NCI-H1694 treated with DMSO at 0.1 percent for 48 hours (cell line): Measurements from ENCODE around the gene VMP1.
"Not testable (repeated sequence)": the region's sequence is repeated elsewhere in the genome, so short reads cannot be mapped to it uniquely, and the experiment has no call there.

Experiments
- DNase-seq: peaks from one replicate; lab custom pipeline; 2025; lab: John Stamatoyannopoulos, UW

Gene VMP1

GRCh38 chr17:59863616-59864015, 156.2 kb downstream of the VMP1 start:
- DNase-seq, result no peak

DNA sequence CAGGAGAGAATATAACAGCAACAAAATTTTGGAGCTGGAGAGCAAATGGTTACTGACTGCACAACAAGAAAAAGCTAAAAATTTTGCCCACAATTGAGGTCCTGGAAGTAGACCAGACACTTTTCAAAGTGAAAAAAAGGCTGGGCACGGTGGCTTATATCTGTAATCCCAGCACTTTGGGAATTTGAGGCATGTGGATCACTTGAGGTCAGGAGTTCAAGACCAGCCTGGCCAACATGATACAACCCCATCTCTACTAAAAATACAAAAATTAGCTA, 162.4 kb downstream of the VMP1 start:
- no peak for DNase-seq

DNA sequence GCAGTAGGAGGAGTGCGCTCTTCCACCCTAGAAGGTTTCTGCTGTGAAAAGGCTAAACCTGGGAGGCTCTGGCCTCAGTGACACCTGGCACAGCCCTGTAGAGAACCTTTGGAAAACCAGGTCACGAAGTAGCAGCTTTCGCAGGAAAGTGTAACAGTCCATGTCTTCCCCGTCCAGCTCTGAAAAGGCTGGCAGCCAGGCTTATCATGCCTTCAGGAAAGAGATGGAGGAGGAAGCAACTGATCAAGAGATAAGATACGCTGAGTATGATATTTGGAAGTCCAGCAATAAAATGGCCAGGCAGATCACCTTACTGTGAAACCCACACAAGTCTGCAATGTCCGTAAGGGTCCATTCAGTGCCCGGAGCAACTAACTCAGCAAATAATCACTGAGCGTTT, 163.0 kb downstream of the VMP1 start:
- DNase-seq, result no peak

- DNase-seq, result no peak
Observed at GRCh38 chr17:59872351-59872750, 164.9 kb downstream of the VMP1 start.

DNA sequence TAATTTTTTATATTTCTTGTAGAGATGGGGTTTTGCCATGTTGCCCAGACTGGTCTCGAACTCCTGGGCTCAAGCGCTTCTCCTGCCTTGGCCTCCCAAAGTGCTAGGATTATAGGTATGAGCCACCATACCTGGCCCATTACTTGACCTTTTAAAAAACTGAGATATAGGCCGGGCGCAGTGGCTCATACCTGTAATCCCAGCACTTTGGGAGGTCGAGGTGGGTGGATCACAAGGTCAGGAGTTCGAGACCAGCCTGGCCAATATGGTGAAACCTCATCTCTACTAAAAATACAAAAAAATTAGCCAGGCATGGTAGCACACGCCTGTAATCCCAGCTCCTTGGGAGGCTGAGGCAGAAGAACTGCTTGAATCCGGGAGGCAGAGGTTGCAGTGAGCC, 166.0 kb downstream of the VMP1 start:
- not testable (repeated sequence) for DNase-seq

DNA sequence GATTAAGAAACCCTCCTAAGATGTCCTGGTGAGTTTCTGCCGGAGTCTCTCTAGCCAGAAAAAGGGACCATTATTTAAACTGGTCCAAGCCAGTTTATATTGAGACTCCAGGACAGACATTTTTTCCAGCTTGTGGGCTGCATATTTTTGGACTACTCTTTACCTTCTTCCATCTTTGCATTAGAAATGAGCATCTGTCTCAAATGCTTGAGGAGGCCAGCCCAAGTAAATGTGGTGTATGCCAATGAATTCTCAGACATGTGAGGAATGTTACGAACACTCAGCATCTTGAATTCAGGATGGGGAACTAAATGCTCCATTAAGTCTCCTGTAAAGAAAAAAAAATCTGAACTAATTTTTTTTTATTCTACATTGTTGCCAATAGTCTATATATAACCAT, 166.9 kb downstream of the VMP1 start:
- no peak for DNase-seq

DNA sequence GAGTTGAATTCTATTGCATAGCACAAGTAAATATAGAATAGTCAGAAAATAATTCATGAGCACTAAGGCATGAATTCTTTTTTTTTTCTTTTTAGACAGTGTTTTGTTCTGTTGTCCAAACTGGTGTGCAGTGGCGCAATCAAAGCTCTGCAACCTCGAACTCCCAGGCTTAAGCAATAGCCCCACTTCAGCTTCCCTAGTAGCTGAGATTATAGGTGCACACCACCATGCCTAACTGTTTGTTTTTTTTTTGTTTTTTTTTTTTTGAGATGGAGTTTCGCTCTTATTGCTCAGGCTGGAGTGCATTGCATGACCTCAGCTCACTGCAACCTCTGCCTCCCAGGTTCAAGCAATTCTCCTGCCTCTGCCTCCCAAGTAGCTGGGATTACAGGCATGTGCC, 168.7 kb downstream of the VMP1 start:
- DNase-seq, result no peak

DNA sequence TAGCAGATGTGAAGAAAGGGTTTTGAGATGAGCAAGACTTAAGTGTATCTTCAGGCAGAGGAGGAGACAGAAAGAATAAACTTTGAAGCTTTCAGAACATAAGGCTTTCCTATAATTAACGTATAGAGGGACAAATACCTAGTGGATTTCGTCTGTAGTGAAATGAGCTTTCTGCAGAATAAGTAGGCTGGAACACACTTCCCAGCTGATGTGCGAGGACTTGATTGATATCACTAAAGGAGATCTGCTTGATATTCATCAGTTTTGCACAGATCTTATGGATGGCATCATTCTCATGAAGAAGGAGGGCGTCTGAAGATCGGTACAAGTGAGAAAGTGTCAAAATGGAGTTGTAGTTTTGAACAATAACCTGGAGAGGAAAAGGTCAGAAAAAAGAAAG, 170.5 kb downstream of the VMP1 start:
- DNase-seq, result no peak

- DNase-seq, result no peak
Observed at GRCh38 chr17:59878624-59879023, 171.2 kb downstream of the VMP1 start.

DNA sequence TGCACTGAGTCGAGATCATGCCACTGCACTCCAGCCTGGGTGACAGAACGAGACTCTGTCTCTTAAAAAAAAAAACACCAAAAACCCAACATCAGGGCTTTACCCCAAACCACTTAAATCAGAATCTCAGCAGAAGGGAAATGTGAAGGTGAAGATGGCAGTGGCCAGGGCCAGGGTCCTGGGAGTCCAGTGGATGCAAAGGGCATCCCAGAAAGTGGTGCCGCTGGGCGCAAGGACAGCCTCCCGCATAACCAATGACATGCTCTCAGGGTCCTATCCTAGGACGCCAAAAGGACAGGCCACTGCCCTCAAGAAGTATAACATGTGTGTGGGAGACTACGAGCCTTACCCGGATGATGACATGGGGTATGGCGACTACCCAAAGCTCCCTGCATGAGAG, 177.4 kb downstream of the VMP1 start:
- no peak for DNase-seq

DNA sequence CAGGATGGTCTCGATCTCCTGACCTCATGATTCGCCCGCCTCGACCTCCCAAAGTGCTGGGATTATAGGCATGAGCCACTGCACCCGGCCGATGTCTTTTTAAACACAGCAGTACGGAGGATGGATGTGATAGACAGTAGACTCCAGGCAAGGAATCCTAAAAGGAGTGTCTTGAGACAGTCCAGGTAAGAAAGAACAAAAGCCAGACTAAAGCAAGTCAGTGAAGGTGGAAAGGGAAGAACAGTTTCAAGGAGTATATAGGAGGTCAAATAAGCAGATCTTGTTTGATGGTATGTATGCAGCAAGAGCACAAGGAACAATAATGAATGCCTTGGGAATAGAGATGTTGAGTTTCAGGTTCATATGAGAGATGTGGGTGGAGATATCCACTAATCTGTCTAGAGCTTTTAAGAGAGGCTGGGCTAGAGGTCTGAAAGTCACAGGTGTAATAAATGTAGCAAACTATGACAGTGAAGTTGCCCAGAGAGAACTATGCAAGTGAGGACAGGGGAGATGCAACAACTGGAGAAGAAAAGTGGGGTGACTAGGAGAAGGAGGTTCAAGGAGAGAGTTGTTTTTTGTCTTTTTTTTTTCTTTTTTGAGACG, 180.8 kb downstream of the VMP1 start:
- DNase-seq, result no peak

DNA sequence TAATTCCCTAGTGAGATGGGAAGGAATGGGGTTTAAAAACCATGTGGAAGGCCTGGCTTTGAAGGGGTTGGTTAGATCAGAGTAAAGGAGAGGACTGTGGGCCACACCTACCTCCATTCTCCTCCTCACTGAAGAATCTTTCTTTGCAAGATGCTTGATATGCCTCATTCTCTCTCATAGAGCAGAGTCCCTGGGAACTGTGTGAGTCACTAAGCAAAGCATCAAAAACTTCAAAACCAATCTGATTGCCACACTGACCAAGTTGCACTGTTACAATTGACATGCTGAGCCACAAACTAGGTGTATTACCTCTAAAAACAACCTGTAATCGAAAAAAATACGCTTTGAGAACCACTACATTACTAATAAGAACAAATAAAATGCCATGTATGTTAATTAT, 183.3 kb downstream of the VMP1 start:
- DNase-seq, result no peak
